HG02642 (cell line): ENCODE results near the gene ATP8B1.

Experiments
- ATAC-seq: cut with Tn5 transposase; IDR thresholded peaks from one replicate; pipeline ENCODE4 v1.9.1; 2021; ENCODE audit warnings: mild to moderate bottlenecking; ENCODE audit not compliant: unreplicated experiment, poor library complexity

The ATP8B1 gene

GRCh38 chr18:57635003-57635822, 167.9 kb downstream of the ATP8B1 start:
- ATAC-seq, result no peak

- ATAC-seq, result no peak
These were observed 171.4 kb downstream of the ATP8B1 start for GRCh38 chr18:57631697-57632096.

GRCh38 chr18:57630754-57631595, 172.1 kb downstream of the ATP8B1 start:
- ATAC-seq, result peak; percentile 30

- peak; percentile 97 for ATAC-seq
These were observed 172.9 kb downstream of the ATP8B1 start for GRCh38 chr18:57630002-57630753.

- ATAC-seq, result no peak
These were observed 173.7 kb downstream of the ATP8B1 start for GRCh38 chr18:57629422-57629821.

- ATAC-seq, result no peak
These were observed 175.6 kb downstream of the ATP8B1 start for GRCh38 chr18:57627488-57627887.

- ATAC-seq, result no peak
These were observed 178.1 kb downstream of the ATP8B1 start for GRCh38 chr18:57624988-57625387.

GRCh38 chr18:57621246-57621604, 181.9 kb downstream of the ATP8B1 start:
- ATAC-seq, result peak; percentile 26

- no peak for ATAC-seq
These were observed 183.2 kb downstream of the ATP8B1 start for GRCh38 chr18:57619876-57620275.

- ATAC-seq, result no peak
These were observed 184.2 kb downstream of the ATP8B1 start for GRCh38 chr18:57618910-57619309.

- ATAC-seq, result no peak
These were observed 199.2 kb downstream of the ATP8B1 start for GRCh38 chr18:57603871-57604270.
